Stromal cell of bone marrow (primary cell): ENCODE results near the gene LARGE2.

Experiments
- DNase-seq: peaks from one replicate; pipeline ENCODE4 v3.0.0-alpha.2; 2012; ENCODE audit warnings: low read depth

The LARGE2 gene

DNA sequence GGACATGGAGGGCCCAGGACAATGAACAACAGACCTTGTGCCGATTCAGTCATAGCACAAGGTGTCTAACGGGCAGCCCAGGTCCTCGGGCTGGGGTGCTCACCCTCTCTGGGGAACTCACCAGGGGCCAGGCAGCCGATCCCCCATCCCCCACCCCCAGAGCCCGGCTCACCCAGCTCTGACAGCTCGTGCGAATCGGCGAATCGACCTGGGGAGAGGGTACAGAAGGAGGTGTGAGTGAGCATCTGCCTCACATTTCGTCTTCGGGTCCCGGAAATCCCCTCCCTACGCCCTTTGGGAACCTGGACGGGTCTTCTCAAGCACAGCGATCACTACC is 5.2 kb upstream of the LARGE2 start:
- DNase-seq, result no peak

GRCh38 chr11:45917623-45918330 is 4.7 kb upstream of the LARGE2 start, which contains the start of gene PEX16:
TSS of gene PEX16 (minus strand) at chr11:45917877. CDS start at chr11:45917811, 66 bp downstream.
- DNase-seq, result peak; percentile 100

GRCh38 chr11:45918331-45918941 is 4.0 kb upstream of the LARGE2 start:
- peak; percentile 55 for DNase-seq

DNA sequence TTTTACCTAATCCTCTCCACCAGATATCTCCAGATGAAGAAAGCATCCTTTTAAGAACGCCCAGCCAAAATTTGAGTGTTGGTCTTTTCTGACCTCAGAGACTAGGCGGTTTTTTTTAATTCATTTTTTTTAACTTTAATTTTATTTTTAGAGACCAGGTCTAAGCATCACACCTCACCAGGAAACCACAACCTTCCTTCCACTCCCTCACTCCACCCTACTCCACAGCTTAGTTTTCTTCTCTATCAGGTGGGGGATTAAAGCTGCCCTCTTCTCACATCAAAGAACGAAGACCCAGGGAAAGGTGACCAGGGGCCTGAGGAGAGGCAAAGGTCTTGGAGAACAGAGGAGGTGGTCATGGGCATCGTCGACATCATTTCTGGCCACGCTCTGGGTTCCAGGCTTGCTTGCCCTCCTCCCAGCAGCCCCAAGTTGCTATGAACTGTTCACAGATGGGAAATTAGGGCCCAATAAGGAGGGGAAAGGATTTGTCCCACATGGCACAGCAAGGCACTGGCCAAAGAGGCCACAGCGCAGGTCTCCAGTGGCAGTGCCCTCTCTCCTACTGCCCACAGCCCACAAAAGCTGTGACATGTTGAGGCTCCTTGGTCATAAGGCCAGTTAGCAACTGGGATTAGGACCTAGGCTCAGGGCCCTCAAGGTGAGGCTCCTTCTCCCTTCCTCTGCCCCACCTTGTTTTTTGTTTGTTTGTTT is 3.3 kb upstream of the LARGE2 start:
- no peak for DNase-seq

DNA sequence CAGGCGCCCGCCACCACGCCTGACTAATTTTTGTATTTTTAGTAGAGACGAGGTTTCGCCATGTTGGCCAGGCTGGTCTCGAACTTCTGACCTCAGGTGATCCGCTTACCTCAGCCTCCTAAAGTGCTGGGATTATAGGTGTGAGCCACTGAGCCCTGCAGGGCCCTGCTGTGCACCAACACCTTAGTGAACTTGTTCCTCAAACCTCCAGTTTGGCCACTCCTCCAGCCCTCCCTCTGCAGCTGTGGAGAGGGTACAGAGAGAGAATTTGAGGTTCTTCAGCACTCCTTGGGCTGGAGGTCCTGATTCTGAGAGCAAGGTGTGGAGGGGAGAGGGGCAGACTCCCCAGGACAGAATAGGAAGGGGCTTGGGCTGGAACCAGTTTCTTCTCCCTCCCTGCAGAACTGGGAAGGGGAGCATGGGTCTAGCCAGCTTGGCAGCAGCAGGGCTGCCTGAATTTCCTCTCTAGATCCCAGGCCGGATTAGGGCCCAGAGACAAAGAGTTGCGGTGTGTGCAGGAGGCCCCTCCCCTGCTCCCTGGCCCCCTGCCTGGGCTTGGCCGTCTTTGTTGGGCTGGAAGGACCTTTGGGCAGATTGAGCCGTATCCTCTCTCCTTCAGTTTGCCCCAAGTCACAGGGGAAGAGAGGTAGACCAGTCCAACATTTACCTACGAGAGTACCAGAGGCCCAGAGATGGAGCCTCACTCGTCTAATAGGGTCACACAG is 2.5 kb upstream of the LARGE2 start:
- DNase-seq, result no peak

DNA sequence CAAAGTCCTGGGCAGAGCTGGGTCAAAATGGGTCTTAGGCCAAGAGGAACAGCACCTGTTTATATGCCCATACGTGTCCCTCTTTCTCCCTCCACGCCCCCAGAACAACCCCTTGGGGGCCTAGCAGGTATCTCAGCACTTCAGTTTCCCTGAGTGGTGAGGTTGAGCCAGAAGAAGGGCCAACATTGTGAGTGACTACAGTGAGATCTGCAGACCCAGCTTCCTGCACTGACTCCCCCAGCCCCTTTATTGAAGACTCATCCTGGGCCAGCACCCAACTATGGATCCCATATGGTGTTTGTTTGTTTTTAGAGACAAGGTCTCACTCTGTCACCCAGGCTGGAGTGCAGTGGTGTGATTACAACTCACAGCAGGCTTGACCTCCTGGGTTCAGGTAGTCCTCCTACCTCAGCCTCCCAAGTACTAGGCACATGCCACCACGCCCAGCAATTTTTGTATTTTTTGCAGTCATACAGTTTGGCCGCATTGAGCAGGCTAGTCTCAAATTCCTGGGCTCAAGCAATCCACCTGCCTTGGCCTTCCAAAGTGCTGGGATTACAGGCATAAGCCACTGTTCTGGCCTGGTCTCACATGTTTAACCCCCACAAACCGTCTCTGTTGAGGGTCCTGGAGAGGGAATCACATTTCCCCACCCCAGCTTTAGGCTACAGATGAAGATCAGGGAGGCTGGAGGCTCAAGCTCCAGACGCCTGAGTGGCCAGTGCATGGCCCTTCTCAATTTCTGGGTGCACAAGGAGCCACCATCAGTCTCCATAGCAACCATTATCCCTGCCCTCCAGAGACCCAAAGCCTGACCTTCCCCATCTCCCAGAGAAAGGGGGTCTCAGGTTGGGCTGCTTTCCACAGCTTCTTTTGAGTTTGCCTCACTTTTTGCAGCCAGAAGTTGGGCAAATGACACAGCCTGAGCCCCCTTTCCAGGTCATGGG is 1.7 kb upstream of the LARGE2 start:
- DNase-seq, result no peak

GRCh38 chr11:45921561-45922424 is 663 bp upstream of the LARGE2 start:
- DNase-seq, result no peak

GRCh38 chr11:45924036-45924915 is 1.8 kb downstream of the LARGE2 start:
- DNase-seq, result no peak

- DNase-seq, result no peak
Observed at GRCh38 chr11:45924927-45925326, 2.5 kb downstream of the LARGE2 start.

- no peak for DNase-seq
Observed at GRCh38 chr11:45925550-45925949, 3.1 kb downstream of the LARGE2 start.

DNA sequence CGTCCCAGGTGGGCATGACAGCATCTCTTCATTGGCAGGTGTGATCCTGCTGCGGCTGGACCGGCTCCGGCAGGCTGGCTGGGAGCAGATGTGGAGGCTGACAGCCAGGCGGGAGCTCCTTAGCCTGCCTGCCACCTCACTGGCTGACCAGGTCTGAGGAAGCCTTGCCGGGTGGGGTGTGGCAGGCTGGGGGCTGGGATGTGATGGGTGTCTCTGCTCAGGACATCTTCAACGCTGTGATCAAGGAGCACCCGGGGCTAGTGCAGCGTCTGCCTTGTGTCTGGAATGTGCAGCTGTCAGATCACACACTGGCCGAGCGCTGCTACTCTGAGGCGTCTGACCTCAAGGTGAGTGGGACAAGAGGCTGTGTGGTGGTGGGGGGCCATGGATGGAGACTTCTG is 3.5 kb downstream of the LARGE2 start:
- no peak for DNase-seq

DNA sequence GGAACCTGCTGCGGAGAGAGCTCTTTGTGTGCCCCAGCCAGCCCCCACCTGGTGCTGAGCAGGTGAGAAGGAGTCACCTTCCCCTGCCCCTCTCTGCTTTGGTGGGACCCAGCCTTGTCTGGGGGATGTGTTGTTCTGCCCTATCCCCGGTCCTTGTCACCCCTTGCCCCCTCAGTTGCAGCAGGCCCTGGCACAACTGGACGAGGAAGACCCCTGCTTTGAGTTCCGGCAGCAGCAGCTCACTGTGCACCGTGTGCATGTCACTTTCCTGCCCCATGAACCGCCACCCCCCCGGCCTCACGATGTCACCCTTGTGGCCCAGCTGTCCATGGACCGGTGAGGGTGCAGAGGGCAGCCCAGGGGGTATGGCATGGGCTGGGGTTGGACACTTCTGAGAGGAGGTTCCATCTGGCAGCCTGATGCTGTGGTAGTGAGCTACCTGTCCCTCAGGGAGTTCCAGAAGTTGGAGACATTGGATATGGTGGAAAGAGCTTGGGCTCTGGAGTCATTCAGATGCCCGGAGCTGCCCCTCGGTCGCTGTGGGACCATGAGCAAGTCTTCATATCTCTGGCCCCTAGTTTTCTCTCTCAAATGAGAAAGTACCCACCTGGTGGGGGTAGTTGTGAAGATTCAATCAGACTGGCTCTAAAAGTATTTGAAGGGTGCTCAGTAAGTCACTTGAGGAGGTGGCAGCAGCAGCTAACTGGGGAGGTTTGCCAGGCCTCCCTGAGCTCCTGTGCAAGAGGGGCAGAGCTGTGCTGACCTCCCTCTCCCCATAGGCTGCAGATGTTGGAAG is 4.3 kb downstream of the LARGE2 start:
- DNase-seq, result no peak

DNA sequence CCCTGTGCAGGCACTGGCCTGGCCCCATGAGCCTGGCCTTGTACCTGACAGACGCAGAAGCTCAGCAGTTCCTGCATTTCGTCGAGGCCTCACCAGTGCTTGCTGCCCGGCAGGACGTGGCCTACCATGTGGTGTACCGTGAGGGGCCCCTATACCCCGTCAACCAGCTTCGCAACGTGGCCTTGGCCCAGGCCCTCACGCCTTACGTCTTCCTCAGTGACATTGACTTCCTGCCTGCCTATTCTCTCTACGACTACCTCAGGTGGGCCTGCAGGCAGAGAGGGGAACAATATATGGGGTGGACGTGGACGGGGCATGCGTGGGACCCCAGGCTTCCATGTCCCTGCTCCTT is 4.9 kb downstream of the LARGE2 start:
- no peak for DNase-seq

DNA sequence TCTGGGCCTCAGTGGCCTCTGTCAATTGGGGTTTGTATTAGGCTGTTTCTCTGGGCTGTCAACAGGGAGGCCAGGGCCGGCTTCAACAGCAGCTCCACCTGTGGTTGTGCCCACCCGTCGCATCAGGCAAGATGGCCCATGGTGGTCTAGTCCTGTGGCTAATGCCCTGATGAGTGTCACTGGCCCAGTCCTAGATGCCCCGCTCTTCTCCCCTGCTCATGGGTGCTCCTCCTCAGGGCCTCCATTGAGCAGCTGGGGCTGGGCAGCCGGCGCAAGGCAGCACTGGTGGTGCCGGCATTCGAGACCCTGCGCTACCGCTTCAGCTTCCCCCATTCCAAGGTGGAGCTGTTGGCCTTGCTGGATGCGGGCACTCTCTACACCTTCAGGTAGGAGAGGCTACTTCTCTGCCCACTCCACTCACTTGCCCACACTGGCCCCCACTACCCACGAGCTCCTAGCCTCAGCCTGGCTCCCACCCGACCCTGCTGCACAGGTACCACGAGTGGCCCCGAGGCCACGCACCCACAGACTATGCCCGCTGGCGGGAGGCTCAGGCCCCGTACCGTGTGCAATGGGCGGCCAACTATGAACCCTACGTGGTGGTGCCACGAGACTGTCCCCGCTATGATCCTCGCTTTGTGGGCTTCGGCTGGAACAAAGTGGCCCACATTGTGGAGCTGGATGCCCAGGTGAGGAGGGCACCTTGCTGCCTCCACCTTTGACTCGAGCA is 5.4 kb downstream of the LARGE2 start:
- no peak for DNase-seq

DNA sequence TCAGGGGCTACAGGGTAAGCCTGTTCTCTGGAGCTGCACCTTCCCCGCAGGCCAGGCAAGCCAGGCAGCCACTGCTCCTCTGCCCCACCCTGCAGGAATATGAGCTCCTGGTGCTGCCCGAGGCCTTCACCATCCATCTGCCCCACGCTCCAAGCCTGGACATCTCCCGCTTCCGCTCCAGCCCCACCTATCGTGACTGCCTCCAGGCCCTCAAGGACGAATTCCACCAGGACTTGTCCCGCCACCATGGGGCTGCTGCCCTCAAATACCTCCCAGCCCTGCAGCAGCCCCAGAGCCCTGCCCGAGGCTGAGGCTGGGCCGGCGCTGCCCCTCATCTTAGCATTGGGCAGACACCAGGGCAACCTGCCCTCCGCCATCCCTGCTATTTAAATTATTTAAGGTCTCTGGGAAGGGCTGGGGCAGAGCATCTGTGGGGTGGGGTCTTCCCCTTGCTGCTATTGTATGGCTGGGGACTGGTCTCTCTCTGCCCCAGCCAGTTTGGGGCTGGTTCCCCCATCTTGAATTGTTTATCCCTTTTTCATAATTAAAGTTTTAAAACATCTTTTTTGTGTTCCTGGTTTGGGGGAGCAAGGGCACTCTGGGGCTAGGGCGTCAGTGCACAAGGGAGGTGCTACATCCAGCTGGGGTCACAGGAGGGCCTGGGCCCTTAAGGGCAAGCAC is 6.2 kb downstream of the LARGE2 start:
- DNase-seq, result no peak

DNA sequence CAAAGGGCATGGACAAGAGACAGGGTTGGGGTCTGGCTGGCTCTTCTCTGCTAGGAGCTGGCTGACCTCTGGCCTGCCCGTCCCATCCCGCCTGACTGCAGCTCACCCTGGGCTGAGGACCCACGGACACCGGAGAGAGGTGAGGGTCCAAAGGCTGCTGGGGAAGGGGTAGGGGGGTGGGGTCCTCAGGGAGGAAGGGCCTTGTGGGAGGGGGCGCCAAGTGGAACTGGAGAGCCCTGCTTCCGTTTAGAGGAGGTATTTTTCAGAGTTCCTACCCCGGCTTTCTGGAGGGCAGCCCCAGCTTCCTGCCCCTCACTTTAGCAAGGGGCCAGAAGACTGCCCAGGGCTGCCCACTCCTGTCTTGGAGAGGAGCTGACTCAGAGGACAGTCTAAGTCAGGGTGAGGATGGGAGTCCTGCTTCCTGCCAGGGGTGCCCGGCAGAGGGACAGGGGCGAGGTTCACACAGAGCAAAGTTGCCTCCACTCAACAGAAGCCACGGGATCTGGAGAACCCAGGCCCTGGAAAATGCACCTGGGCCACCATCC is 7.1 kb downstream of the LARGE2 start:
- DNase-seq, result no peak
